GM23248 (cell line): Measurements from ENCODE around the gene PON1.

Experiments
- EZH2 ChIP-seq: fragments of 200-600 bp; sonication (generic); IDR thresholded peaks from 2 replicates; pipeline ENCODE4 v1.6.1; 2018; ENCODE audit warnings: antibody characterized with exemption, mild to moderate bottlenecking; ENCODE audit not compliant: insufficient read depth, poor library complexity, severe bottlenecking
- EZH2phosphoT487 ChIP-seq: fragments of 200-600 bp; sonication (generic); IDR thresholded peaks from 2 replicates; pipeline ENCODE4 v1.6.1; 2018; ENCODE audit warnings: antibody characterized with exemption, moderate library complexity, mild to moderate bottlenecking, low read depth; ENCODE audit not compliant: insufficient read depth

GRCh38 chr7:95327356-95327755, 3.0 kb upstream of the PON1 start:
- TF ChIP-seq EZH2phosphoT487 (no peak), EZH2 (no peak)
